ENCODE results near the gene PAX7.

Gene PAX7

GRCh38 chr1:18781031-18781430 is 150.4 kb downstream of the PAX7 start:
- no peak for DNase-seq (ENCODE audit: low spot score)
- CTCF ChIA-PET = no interaction called here
- no peak overlapping the region for H3K27ac ChIP-seq
- POLR2A ChIA-PET (ENCODE audit: low non-redundant PET) = interaction anchor here (0.5 kb wide), 1 partner anchor 1752 kb away, joined by 7 read pairs; no protein-coding TSS in a partner anchor
- TF ChIP-seq, protein P1, sequence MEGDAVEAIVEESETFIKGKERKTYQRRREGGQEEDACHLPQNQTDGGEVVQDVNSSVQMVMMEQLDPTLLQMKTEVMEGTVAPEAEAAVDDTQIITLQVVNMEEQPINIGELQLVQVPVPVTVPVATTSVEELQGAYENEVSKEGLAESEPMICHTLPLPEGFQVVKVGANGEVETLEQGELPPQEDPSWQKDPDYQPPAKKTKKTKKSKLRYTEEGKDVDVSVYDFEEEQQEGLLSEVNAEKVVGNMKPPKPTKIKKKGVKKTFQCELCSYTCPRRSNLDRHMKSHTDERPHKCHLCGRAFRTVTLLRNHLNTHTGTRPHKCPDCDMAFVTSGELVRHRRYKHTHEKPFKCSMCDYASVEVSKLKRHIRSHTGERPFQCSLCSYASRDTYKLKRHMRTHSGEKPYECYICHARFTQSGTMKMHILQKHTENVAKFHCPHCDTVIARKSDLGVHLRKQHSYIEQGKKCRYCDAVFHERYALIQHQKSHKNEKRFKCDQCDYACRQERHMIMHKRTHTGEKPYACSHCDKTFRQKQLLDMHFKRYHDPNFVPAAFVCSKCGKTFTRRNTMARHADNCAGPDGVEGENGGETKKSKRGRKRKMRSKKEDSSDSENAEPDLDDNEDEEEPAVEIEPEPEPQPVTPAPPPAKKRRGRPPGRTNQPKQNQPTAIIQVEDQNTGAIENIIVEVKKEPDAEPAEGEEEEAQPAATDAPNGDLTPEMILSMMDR (conservative IDR thresholded peaks at IDR 0.05; ENCODE audit: low read depth) = no peak

DNA sequence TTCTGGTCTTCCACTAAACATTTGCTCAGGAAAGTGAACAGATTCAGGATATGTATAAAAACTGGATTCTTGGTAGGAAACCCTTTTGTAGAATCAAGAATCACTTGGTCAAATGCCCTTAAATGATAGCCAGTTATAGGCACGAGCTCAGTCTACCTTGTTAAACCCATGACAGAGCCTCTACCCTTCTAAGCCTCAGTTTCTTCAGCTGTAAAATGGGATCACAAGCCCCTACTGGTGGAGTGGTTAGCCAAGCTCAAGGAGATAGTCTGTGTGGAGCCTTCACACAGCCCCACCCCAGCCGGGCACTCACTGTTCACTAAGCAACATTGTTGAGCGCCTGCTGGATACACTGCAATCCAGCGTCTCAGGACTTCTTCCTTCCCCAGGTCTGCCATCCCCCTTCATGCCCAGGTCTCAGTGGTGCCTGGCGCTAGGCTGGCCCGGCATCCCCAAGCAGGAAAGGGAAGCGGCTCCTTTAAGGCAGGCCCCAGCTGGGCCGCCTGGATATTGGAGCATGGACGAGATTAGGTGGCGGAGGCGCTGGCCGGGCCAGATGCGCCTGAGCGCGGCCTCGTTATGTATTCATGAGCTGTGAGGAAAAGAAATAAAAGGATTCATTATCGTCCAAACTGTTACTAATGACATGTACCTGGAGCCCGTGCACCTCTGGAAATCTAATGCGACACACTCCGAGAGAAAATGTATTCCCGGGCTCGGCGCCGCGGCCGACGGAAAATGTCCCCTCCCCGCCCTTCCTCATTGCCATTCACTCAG is 153.2 kb downstream of the PAX7 start:
- no peak for DNase-seq (ENCODE audit: low spot score)
- TF ChIP-seq, protein P1 (conservative IDR thresholded peaks at IDR 0.05; ENCODE audit: low read depth) = no peak

DNA sequence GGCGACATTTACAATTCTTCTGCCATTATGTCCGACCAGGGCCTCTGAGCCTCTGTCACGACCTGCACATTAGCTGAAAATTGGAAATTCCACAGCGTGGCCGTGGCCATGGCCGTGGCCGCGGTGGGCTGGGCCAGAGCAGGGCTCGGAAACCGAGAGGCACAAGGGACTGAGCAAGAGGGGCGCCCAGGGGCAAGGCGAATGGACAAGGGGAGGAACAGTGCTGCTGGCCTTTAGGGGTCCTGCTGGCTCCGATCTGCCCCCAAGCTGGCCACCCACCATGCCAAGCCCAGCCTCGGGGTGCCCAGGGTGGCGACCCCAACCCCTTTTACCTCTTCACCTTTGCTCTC is 153.8 kb downstream of the PAX7 start:
- TF ChIP-seq, protein P1 (conservative IDR thresholded peaks at IDR 0.05; ENCODE audit: low read depth) = no peak
- CTCF ChIA-PET = interaction anchor here (0.6 to 0.7 kb wide), 2 partner anchors 874 to 930 kb away, joined by 3 to 4 read pairs; no protein-coding TSS in a partner anchor
- POLR2A ChIA-PET (ENCODE audit: low non-redundant PET) = no interaction called here
- no peak overlapping the region for H3K27ac ChIP-seq
- DNase-seq (ENCODE audit: low spot score) = no peak

More for the DNA sequence above, 153.2 kb downstream of the PAX7 start:
- POLR2A ChIA-PET (ENCODE audit: low non-redundant PET) = no interaction called here
- CTCF ChIA-PET = interaction anchor here (0.6 to 0.7 kb wide), 2 partner anchors 874 to 931 kb away, joined by 3 to 4 read pairs; no protein-coding TSS in a partner anchor
- no peak overlapping the region for H3K27ac ChIP-seq

GRCh38 chr1:18786149-18786548 is 155.5 kb downstream of the PAX7 start:
- CTCF ChIA-PET = no interaction called here
- H3K27ac ChIP-seq = no peak overlapping the region
- POLR2A ChIA-PET (ENCODE audit: low non-redundant PET) = no interaction called here
- no peak for DNase-seq (ENCODE audit: low spot score)
- TF ChIP-seq, protein P1 (conservative IDR thresholded peaks at IDR 0.05; ENCODE audit: low read depth) = no peak

DNA sequence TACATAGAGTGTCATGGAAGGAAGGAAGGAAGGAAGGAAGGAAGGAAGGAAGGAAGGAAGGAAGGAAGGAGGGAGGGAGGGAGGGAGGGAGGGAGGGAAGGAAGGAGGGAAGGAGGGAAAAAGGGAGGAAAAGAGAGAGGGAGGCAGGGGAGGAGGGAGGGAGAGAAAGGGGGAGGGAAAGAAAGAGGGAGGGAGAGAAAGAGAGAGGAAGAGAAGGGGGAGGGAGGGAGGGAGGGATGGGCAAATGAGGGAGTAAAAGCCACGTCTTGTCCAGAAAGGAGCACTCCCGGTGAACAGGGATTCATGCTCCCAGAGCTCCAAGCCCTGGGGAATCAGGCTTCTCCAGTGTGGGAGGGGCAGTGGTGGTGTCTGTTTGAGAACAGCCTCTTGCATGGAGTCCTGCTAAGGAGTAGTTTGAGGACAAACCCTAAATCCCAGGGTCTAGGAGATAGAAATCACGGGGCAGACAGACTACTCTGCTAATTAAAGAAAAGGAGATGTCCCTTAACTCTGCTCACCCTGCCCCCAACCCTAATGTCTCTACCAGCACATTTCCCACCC is 157.3 kb downstream of the PAX7 start:
- H3K27ac ChIP-seq = no peak overlapping the region
- TF ChIP-seq, protein P1 (conservative IDR thresholded peaks at IDR 0.05; ENCODE audit: low read depth) = no peak
- ChIA-PET CTCF (no interaction called here), POLR2A (ENCODE audit: low non-redundant PET) (no interaction called here)
- DNase-seq (ENCODE audit: low spot score) = no peak

GRCh38 chr1:18789246-18789645 is 158.6 kb downstream of the PAX7 start:
- ChIA-PET CTCF (no interaction called here), POLR2A (ENCODE audit: low non-redundant PET) (no interaction called here)
- DNase-seq (ENCODE audit: low spot score) = no peak
- no peak overlapping the region for H3K27ac ChIP-seq
- TF ChIP-seq, protein P1 (conservative IDR thresholded peaks at IDR 0.05; ENCODE audit: low read depth) = no peak

Measured in RWPE1 (cell line).